WTC11 (cell line): ENCODE data around the gene ZNF335. TPM values are rescaled to one million over a fixed set of nuclear protein-coding genes. Genes with fewer than 3 reads are reported as not detected.

Experiments used
- ATF1 ChIP-seq: sonication (generic); formaldehyde crosslinking; IDR thresholded peaks from 2 replicates; pipeline ENCODE4 v1.8.1; 2023; ENCODE audit warnings: mild to moderate bottlenecking, moderate library complexity, missing genetic modification reagents
- CREM ChIP-seq: sonication (generic); formaldehyde crosslinking; IDR thresholded peaks from 2 replicates; pipeline ENCODE4 v1.8.1; 2022; ENCODE audit warnings: mild to moderate bottlenecking, missing genetic modification reagents, moderate library complexity
- E2F1 ChIP-seq: sonication (generic); formaldehyde crosslinking; IDR thresholded peaks from 2 replicates; pipeline ENCODE4 v1.8.0; 2022; ENCODE audit warnings: mild to moderate bottlenecking, missing genetic modification reagents
- E2F5 ChIP-seq: sonication (generic); formaldehyde crosslinking; IDR thresholded peaks from 2 replicates; pipeline ENCODE4 v1.8.1; 2022; ENCODE audit warnings: mild to moderate bottlenecking, moderate library complexity, missing genetic modification reagents
- ESRRA ChIP-seq: sonication (generic); formaldehyde crosslinking; IDR thresholded peaks from 2 replicates; pipeline ENCODE4 v1.8.1; 2022; ENCODE audit warnings: mild to moderate bottlenecking, missing genetic modification reagents, borderline replicate concordance
- ETV6 ChIP-seq: sonication (generic); formaldehyde crosslinking; IDR thresholded peaks from 2 replicates; pipeline ENCODE4 v1.8.1; 2022; ENCODE audit warnings: mild to moderate bottlenecking, missing genetic modification reagents
- HMGXB4 ChIP-seq: sonication (generic); formaldehyde crosslinking; IDR thresholded peaks from 2 replicates; pipeline ENCODE4 v1.8.1; 2023; ENCODE audit warnings: mild to moderate bottlenecking, moderate library complexity, missing genetic modification reagents
- MAX ChIP-seq: sonication (generic); formaldehyde crosslinking; IDR thresholded peaks from 2 replicates; pipeline ENCODE4 v1.8.0; 2022; ENCODE audit warnings: mild to moderate bottlenecking, missing genetic modification reagents
- MLX ChIP-seq: sonication (generic); formaldehyde crosslinking; IDR thresholded peaks from 2 replicates; pipeline ENCODE4 v1.8.1; 2023; ENCODE audit warnings: mild to moderate bottlenecking, missing genetic modification reagents, moderate library complexity
- NR1H2 ChIP-seq: sonication (generic); formaldehyde crosslinking; IDR thresholded peaks from 2 replicates; pipeline ENCODE4 v1.9.0; 2021; ENCODE audit warnings: mild to moderate bottlenecking, moderate library complexity, missing genetic modification reagents
- PRDM15 ChIP-seq: sonication (generic); formaldehyde crosslinking; IDR thresholded peaks from 2 replicates; pipeline ENCODE4 v1.8.0; 2022; ENCODE audit warnings: missing genetic modification reagents
- RELA ChIP-seq: sonication (generic); formaldehyde crosslinking; IDR thresholded peaks from 2 replicates; pipeline ENCODE4 v1.8.1; 2022; ENCODE audit warnings: missing genetic modification reagents, mild to moderate bottlenecking, borderline replicate concordance
- SP1 ChIP-seq: sonication (generic); formaldehyde crosslinking; conservative IDR thresholded peaks from 2 replicates; pipeline ENCODE4 v1.8.1; 2022; ENCODE audit warnings: missing genetic modification reagents
- TEAD4 ChIP-seq: sonication (generic); formaldehyde crosslinking; IDR thresholded peaks from 2 replicates; pipeline ENCODE4 v1.8.0; 2022; ENCODE audit warnings: mild to moderate bottlenecking, missing genetic modification reagents
- TP53 ChIP-seq: sonication (generic); formaldehyde crosslinking; IDR thresholded peaks from 2 replicates; pipeline ENCODE4 v1.8.1; 2023; ENCODE audit warnings: mild to moderate bottlenecking, missing genetic modification reagents
- ZBTB43 ChIP-seq: sonication (generic); formaldehyde crosslinking; IDR thresholded peaks from 2 replicates; pipeline ENCODE4 v1.8.1; 2023; ENCODE audit warnings: mild to moderate bottlenecking, missing genetic modification reagents
- ZNF281 ChIP-seq: sonication (generic); formaldehyde crosslinking; IDR thresholded peaks from 2 replicates; pipeline ENCODE4 v1.8.0; 2023; ENCODE audit warnings: mild to moderate bottlenecking, missing genetic modification reagents
- ZNF512 ChIP-seq: sonication (generic); formaldehyde crosslinking; IDR thresholded peaks from 2 replicates; pipeline ENCODE4 v1.8.1; 2022; ENCODE audit warnings: missing genetic modification reagents, borderline replicate concordance
- ZSCAN18 ChIP-seq: fragments of 250-450 bp; sonication (Bioruptor Pico); IDR thresholded peaks from 2 replicates; pipeline ENCODE4 v2.1.2; 2022; ENCODE audit warnings: mild to moderate bottlenecking, moderate library complexity
- total RNA-seq: library from RNA; stranded (reverse); gene quantifications from 3 replicates; pipeline ENCODE4 v1.2.3, GENCODE V29; 2021

Gene ZNF335
- total RNA-seq, 1 experiment from 2014 or later = 20.0 TPM

- TF ChIP-seq MAX (CRISPR knock-in tag) = peak; percentile 72
- TF ChIP-seq TEAD4 (CRISPR knock-in tag) = no peak
- peak; percentile 73; the same call in 1 of the 2 replicates for TF ChIP-seq ZNF281 (CRISPR knock-in tag)
- no peak for TF ChIP-seq ZBTB43 (CRISPR knock-in tag)
- no peak for TF ChIP-seq ZSCAN18 (CRISPR knock-in tag)
- TF ChIP-seq ZNF512 = no peak
- TF ChIP-seq TP53 = no peak
- TF ChIP-seq NR1H2 (CRISPR knock-in tag) = no peak
- TF ChIP-seq MLX (CRISPR knock-in tag) = no peak
- peak; percentile 26; the same call in 1 of the 2 replicates for TF ChIP-seq E2F5 (CRISPR knock-in tag)
- no peak for TF ChIP-seq RELA (CRISPR knock-in tag)
- TF ChIP-seq PRDM15 (CRISPR knock-in tag) = no peak
- no peak for TF ChIP-seq ATF1
- peak; percentile 58 for TF ChIP-seq HMGXB4 (CRISPR knock-in tag)
- TF ChIP-seq SP1 = peak; percentile 72
- TF ChIP-seq ESRRA (CRISPR knock-in tag) = no peak
- 0 out of 2 replicates have a peak, but pooled peaks have one; percentile 29 for TF ChIP-seq E2F1 (CRISPR knock-in tag)
- TF ChIP-seq ETV6 (CRISPR knock-in tag) = no peak
- TF ChIP-seq CREM (CRISPR knock-in tag) = 0 out of 2 replicates have a peak, but pooled peaks have one; percentile 42
These were observed 60.3 kb downstream of the ZNF335 start, which contains the start of gene PLTP (continued) for GRCh38 chr20:45911486-45912343.
